Ectodermal cell (in vitro differentiated cells): ENCODE measurements around the gene PER1.

Experiments
- H3K27ac ChIP-seq: 2 replicates; pipeline ENCODE4 v1.7.0; 2013; ENCODE audit warnings: mild to moderate bottlenecking, low read depth, low read length; ENCODE audit not compliant: insufficient read depth, poor library complexity, severe bottlenecking
- H3K27me3 ChIP-seq: 2 replicates; pipeline ENCODE4 v1.7.0; 2013; ENCODE audit warnings: mild to moderate bottlenecking, low read length; ENCODE audit not compliant: insufficient read depth, control insufficient read depth, poor library complexity, severe bottlenecking
- H3K36me3 ChIP-seq: one replicate; pipeline ENCODE4 v1.7.0; 2013; ENCODE audit warnings: low read length; ENCODE audit not compliant: control insufficient read depth, insufficient read depth
- H3K4me1 ChIP-seq: one replicate; pipeline ENCODE4 v1.7.0; 2013; ENCODE audit warnings: low read length; ENCODE audit not compliant: control insufficient read depth, insufficient read depth
- H3K4me3 ChIP-seq: 2 replicates; pipeline ENCODE4 v1.7.0; 2013; ENCODE audit warnings: low read depth, low read length, control low read depth; ENCODE audit not compliant: insufficient read depth
- H3K9me3 ChIP-seq: 2 replicates; pipeline ENCODE4 v1.7.0; 2013; ENCODE audit warnings: mild to moderate bottlenecking, low read length, moderate library complexity; ENCODE audit not compliant: control insufficient read depth
- WGBS, 2 experiments: methylation state at CpG; one replicate each; pipeline ENCODE4 v1.1.7; 2013; ENCODE audit warnings: missing lambda C conversion rate in 2 of 2; 5-methylcytosine and 5-hydroxymethylcytosine counted together

Gene PER1

DNA sequence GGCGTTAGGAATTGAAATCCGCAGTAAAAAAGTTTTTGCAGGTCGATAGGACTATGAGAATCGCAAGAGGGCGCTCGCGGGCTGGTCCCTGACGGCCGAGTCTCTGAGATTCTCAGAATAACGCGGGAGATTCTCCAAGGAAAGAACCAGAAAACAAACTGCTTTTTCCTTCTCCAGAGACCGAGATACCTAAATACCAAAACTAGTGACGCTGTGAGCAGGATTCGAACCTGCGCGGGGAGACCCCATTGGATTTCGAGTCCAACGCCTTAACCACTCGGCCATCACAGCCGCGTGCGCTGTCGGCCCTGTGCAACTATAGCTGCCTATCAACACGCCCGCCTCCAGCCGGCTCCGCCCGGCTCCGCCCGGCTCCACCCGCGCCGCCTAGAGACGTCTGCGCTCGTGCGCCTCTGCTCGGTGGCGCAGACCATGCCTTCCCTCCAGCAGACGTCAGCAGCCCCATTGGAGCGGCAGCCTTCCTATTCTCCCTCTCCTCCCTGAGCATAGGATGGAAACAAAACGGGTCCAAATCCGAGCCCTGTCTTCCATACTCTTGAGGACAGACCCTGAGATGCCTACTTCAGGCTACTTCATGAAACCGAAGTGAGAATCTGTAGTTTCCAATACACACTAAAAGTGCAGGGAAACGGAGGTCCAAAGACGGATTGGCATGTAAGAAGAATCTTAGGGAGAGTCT is 13.4 kb downstream of the PER1 start:
- peaks cover 14% of the 10 kb centered on the region for H3K27me3 ChIP-seq
- peak overlapping the region; percentile 93 for H3K27ac ChIP-seq
- 0% methylated on average over 46 of the region's 46 CpGs for WGBS, 2 experiments
- H3K9me3 ChIP-seq = no peaks in the 10 kb centered on the region
- H3K36me3 ChIP-seq = no peaks in the 10 kb centered on the region
- H3K4me3 ChIP-seq = peak overlapping the region; percentile 76
- peaks cover 4% of the 10 kb centered on the region for H3K4me1 ChIP-seq

DNA sequence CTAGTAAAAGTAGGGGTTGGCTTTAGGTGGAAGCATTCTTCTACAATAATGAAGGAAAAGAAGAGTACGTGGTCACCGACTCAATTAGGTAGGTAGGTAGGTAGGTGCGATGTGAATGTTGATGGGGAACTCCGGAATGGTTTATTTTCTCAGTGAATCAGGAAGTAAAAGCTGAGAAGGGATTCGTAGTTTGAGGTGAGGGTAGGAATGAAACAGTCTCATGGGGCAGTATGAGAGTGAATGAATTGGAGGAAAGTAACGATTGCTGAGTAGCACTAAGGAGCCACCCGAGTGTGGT is 13.9 kb downstream of the PER1 start:
- H3K4me1 ChIP-seq = peaks cover 7% of the 10 kb centered on the region
- WGBS, 2 experiments = 2 to 5% methylated on average over 7 of the region's 7 CpGs
- no peaks in the 10 kb centered on the region for H3K36me3 ChIP-seq
- H3K27ac ChIP-seq = no peak overlapping the region
- peak overlapping the region; percentile 76 for H3K4me3 ChIP-seq
- peaks cover 14% of the 10 kb centered on the region for H3K27me3 ChIP-seq
- no peaks in the 10 kb centered on the region for H3K9me3 ChIP-seq

DNA sequence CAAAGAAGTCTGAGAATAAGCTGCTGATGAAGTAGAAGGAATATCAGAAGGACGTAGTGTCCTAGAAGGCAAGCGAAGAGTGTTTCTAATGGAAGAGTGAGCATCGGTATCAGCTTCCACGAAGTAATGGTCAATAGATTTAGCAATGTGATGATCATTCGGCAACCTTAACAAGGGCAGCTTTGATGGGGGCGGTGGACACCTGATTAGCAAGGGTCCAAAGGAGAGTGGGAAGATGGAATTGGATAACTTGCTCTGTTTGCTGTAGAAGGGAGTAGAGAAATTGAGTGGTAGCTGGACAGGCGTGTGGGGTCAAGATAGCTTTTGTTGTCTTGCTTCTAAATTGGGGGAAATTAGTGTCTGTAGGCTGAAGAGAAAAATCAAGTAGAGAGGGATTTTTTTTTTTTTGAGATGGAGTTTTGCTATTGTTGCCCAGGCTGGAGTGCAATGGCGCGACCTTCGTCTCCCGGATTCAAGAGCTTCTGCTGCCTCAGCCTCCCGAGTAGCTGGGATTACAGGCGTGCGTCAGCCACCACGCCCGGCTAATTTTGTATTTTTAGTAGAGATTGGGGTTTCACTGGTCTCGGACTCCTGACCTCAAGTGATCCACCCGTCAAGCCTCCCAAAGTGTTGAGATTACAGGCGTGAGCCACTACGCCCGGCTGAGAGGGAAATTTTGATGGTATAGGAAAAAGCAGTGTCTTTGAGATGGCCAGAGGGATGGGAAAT is 14.4 kb downstream of the PER1 start:
- H3K4me1 ChIP-seq = peaks cover 7% of the 10 kb centered on the region
- peak overlapping the region; percentile 76 for H3K4me3 ChIP-seq
- no peaks in the 10 kb centered on the region for H3K9me3 ChIP-seq
- H3K36me3 ChIP-seq = no peaks in the 10 kb centered on the region
- H3K27ac ChIP-seq = no peak overlapping the region
- WGBS, 2 experiments = 30 to 31% methylated on average over 21 of the region's 21 CpGs
- H3K27me3 ChIP-seq = peaks cover 14% of the 10 kb centered on the region

DNA sequence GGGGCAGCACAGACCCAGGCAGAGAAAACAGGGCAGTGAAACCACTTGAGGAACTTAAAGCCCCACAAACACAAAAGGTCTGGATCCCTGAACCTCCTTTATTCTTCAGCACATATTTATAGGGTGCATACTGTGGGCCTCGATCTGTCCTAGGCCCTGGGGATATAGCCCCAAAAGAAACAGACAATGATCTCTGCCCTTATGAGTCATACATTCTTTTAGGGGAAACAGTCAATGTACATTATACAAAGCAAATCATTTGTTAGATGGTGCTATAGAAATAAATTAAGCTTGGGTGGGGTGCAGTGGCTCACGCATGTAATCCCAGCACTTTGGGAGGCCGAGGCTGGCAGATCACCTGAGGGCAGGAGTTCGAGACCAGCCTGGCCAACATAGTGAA is 18.3 kb downstream of the PER1 start:
- Histone ChIP-seq H3K36me3 (no peaks in the 10 kb centered on the region), H3K9me3 (no peaks in the 10 kb centered on the region), H3K4me3 (no peak overlapping the region), H3K27me3 (peaks cover 28% of the 10 kb centered on the region), H3K27ac (no peak overlapping the region), H3K4me1 (peaks cover 7% of the 10 kb centered on the region)
- 87 to 90% methylated on average over 4 of the region's 4 CpGs for WGBS, 2 experiments

DNA sequence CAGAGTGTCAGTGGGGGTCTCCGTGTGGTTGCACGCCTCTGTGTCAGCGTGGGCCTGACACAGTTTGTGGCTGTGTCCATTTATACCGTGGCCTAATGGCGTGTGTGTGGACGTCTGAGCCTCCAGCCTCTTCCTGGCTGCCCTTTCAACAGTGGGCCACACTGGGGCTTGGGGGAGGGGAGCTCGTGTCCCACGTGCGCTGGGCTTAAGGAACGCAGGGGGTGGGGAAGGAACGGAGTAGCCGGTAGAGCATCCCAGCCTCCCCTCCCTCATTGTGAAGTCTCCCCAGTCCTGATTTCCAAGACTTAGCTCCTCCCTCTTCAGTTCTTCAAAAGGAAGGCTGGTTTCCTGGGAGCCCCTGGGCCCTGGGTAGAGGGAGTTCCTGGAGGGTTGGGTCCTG is 18.8 kb downstream of the PER1 start:
- Histone ChIP-seq H3K36me3 (no peaks in the 10 kb centered on the region), H3K27ac (no peak overlapping the region)

DNA sequence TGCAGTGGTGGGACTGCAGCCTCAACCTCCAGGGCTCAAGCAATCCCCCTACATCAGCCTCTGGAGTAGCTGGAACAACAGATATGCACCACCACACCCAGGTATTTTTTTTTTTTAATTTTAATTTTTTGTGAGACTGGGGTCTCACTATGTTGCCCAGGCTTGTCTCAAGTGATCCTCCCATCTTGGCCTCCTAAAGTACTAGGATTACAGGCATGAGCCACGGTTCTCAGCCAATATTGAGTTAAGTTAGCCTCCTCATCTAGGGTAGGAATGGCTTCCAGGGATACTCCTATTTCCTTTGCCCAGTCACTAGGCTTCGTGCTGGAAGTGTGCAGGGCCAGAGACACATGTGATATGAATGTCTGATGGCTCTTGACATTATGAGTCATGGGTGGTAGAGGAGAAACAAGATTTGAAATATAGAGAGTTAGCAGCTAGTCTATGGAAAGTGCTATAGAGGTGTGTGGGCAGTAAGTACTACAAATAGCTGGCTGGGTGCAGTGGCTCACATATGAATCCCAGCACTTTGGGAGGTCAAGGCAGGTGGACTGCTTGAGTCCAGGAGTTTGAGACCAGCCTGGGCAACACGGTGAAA is 20.3 kb downstream of the PER1 start:
- peaks cover 35% of the 10 kb centered on the region for H3K27me3 ChIP-seq
- H3K36me3 ChIP-seq = no peaks in the 10 kb centered on the region
- H3K4me1 ChIP-seq = peaks cover 3% of the 10 kb centered on the region
- no peaks in the 10 kb centered on the region for H3K9me3 ChIP-seq
- 81 to 91% methylated on average over 3 of the region's 3 CpGs for WGBS, 2 experiments
- H3K4me3 ChIP-seq = no peak overlapping the region
- no peak overlapping the region for H3K27ac ChIP-seq

More for the DNA sequence above, 18.8 kb downstream of the PER1 start:
- Histone ChIP-seq H3K4me1 (peaks cover 7% of the 10 kb centered on the region), H3K9me3 (no peaks in the 10 kb centered on the region), H3K27me3 (peaks cover 34% of the 10 kb centered on the region), H3K4me3 (no peak overlapping the region)
- 39 to 40% methylated on average over 12 of the region's 12 CpGs for whole genome bisulfite sequencing, 2 experiments

DNA sequence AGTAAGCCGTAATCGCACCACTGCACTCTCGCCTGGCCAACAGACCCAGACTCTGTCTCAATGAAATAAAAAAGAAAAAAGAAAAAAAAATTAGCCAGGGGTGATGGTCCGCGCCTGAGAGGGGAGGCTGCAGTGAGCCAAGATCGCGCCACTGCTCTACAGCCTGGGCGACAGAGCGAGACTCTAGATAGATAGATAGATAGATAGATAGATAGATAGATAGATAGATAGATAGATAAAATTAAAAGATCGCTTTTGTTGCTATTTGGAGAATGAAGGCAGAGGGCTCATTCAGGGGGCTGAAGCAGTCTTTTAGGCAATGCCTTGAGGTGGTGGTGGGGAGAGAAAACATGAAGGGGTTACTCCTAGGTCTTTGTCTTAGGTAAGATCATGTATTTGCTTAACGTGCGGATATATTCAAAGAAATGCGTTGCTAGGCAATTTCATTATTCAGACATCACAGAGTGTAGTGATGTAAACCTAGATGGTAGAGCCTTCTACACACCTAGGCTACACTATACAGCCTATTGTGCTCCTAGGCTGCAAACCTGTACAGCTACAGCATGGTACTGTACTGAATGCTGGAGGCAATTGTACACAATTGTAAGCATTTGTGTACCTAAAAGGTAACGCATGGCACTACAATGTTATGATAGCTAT is 23.9 kb downstream of the PER1 start:
- Histone ChIP-seq H3K9me3 (no peaks in the 10 kb centered on the region), H3K27me3 (peaks cover 70% of the 10 kb centered on the region), H3K27ac (no peak overlapping the region), H3K36me3 (no peaks in the 10 kb centered on the region), H3K4me3 (no peak overlapping the region), H3K4me1 (peaks cover 13% of the 10 kb centered on the region)
- WGBS, 2 experiments = 86 to 90% methylated on average over 14 of the region's 14 CpGs

DNA sequence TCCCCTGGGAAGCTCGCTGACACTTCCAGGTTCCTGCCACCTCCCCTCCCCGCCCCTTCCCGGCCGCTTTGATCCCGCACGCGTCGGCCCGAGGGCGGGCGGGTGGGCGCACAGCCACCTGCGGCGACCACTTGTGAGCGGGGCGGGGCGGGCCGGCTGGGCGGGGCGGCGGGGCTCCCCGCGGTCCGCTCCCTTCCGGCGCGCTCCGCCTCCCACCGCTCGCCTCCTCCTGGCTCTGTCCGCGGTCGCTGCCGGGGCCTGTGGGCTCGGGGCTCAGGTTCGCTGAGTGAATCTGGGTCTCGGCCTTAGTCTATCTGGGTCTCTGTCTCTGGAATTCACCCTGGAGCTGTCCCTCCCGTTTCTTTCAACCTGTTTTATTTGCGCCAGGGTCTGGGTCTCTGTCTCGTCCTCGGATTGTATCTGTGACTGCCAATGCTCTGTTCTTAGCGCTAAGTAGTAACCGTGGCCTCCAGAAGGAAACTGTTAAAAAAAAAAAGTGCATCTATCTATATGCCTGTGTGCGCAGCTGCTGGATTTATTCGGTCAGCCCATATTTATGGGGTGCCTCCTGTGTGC is 25.6 kb downstream of the PER1 start:
- WGBS, 2 experiments = 1% methylated on average over 45 of the region's 45 CpGs
- no peaks in the 10 kb centered on the region for H3K9me3 ChIP-seq
- no peaks in the 10 kb centered on the region for H3K36me3 ChIP-seq
- peak overlapping the region; percentile 80 for H3K4me3 ChIP-seq
- H3K27me3 ChIP-seq = peaks cover 87% of the 10 kb centered on the region
- peaks cover 18% of the 10 kb centered on the region for H3K4me1 ChIP-seq
- H3K27ac ChIP-seq = no peak overlapping the region

DNA sequence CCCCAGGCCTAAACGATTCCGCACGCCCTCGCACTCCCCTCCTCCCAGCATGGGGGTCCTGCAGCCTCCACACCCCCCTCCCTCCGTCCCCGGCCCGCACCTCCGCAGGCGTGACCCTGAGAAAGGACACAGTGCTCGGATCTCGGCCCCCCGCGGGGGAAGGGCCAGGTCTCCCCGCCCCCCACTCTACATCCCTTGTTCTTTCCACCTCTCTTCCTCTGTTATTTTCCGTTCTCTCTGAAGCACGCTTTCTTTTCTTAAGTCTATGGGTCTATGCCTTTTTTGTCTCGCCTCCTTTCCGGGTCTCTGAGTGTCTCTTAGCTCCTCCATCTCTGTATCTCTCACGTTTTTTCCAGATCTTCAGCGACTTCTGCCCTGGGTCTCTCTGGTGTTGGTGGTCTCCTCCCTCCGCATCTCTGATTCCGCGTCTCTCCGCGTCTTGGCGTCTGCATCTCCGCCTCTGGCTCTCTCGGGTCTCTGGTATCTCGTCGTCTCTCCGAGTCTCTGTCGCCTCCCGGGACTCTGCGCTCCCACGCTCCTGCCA is 26.2 kb downstream of the PER1 start:
- peaks cover 18% of the 10 kb centered on the region for H3K4me1 ChIP-seq
- H3K9me3 ChIP-seq = no peaks in the 10 kb centered on the region
- peaks cover 90% of the 10 kb centered on the region for H3K27me3 ChIP-seq
- H3K36me3 ChIP-seq = no peaks in the 10 kb centered on the region
- H3K4me3 ChIP-seq = peak overlapping the region; percentile 80
- 0% methylated on average over 35 of the region's 35 CpGs for WGBS, 2 experiments
- H3K27ac ChIP-seq = no peak overlapping the region
